Activated naive CD4-positive, alpha-beta T cell treated with anti-CD3 and anti-CD28 coated beads, Interleukin-2, amount 50 U/mL, for 72 hours (primary cell): Measurements from ENCODE around the gene TRIM14. TPM values are rescaled to one million over a fixed set of nuclear protein-coding genes. Genes with fewer than 3 reads are reported as not detected.
"Not testable (repeated sequence)": the region's sequence is repeated elsewhere in the genome, so short reads cannot be mapped to it uniquely, and the experiment has no call there.

Source experiments
- ATAC-seq, 2 donors: fragments of 150-1000 bp; cut with Tn5 transposase; 2 replicates each; pipeline ENCODE4 v1.10.0; 2021; ENCODE audit warnings: mild to moderate bottlenecking in 2 of 2, moderate library complexity in 2 of 2
- DNase-seq, 2 donors: peaks; one replicate each; pipeline ENCODE4 v3.0.0; 2021 to 2022; ENCODE audit warnings: low spot score in 2 of 2
- H3K27ac Mint-ChIP-seq, 2 donors: one replicate each; pipeline ENCODE4 v1.8.0; 2022; ENCODE audit warnings: mild to moderate bottlenecking in 2 of 2, mixed read lengths in 2 of 2
- H3K36me3 Mint-ChIP-seq, 2 donors: one replicate each; pipeline ENCODE4 v1.8.0; 2022; ENCODE audit warnings: mixed read lengths in 2 of 2
- H3K9me3 Mint-ChIP-seq, 2 donors: one replicate each; pipeline ENCODE4 v1.8.0; 2022; ENCODE audit warnings: mixed read lengths in 2 of 2
- total RNA-seq, 2 donors: library from RNA; stranded (reverse); gene quantifications; one replicate each; pipeline ENCODE4 v1.2.3, GENCODE V29; 2022

The TRIM14 gene
- total RNA-seq, 2 donors from 2014 or later, result 37.3 to 59.3 TPM

- DNase-seq (no peak), ATAC-seq (no peak)
- Mint-ChIP-seq H3K36me3 (no peaks in the 10 kb centered on the region), H3K27ac (peak overlapping the region in 1 of 2 donors; percentile 89), H3K9me3 (no peaks in the 10 kb centered on the region)
These were observed 27.3 kb upstream of the TRIM14 start for GRCh38 chr9:98146101-98146991.

- ATAC-seq (no peak), DNase-seq (no peak)
- Mint-ChIP-seq H3K27ac (peak overlapping the region in 1 of 2 donors; percentile 23), H3K36me3 (no peaks in the 10 kb centered on the region), H3K9me3 (no peaks in the 10 kb centered on the region)
These were observed 25.6 kb upstream of the TRIM14 start for GRCh38 chr9:98144631-98145030.

DNA sequence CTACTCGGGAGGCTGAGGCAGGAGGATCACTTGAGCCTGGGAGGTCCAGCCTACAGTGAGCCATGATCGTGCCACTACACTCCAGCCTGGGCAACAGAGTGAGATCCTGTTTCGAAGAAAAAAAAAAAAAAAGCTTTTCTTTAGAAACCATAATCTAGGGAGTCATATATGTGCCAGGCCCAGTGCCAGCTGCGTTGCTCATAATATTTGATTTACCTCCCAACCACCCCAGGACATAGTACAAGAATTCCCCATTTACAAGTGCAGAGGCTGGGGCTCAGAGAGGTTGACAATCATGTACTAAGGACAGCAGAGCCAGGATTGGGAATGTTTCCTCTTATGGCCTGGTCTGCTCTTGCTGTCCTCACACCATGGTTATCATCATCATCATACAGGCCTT, 25.1 kb upstream of the TRIM14 start:
- Mint-ChIP-seq H3K36me3 (no peaks in the 10 kb centered on the region), H3K9me3 (no peaks in the 10 kb centered on the region), H3K27ac (peak overlapping the region; percentile 4 to 39)
- ATAC-seq (no peak), DNase-seq (no peak)

- Mint-ChIP-seq H3K36me3 (no peaks in the 10 kb centered on the region), H3K9me3 (no peaks in the 10 kb centered on the region), H3K27ac (peak overlapping the region in 1 of 2 donors; percentile 39)
- no peak for ATAC-seq
- no peak for DNase-seq
These were observed 24.0 kb upstream of the TRIM14 start for GRCh38 chr9:98142925-98143481.

DNA sequence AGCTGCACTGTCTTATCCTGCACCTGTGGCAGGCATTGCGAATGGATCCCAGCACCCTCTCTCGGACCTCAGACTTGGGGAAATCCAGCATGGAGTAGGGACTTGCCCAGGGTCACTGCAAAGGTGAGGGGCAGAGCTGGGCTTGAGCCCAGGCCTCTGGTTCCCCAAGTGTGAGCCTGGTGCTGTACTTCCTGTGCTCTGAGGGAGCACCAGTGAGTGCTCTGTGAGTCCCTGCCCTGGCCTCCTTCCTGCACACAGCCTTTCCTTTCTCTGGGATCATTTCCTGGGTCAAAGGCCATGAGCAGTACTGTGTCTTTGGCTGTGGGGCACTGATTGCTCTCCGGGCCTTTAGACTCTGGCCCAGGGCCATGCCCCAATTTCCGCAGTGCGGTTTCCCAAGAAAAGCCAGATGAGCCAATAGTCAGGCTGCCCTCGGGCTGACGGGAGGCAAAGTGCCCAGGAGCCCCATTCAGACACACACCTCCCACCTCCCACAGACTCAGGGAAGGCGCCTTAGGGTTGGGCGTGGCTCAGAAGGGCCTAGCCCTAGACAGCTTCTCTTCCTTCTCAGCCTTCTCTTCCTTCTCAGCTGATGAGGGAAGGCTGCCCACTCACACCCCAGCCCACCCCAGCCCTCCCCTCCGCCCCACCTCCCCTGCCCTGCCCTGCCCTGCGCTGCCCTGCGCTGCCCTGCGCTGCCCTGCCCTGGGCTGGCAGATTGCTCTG, 23.3 kb upstream of the TRIM14 start:
- no peaks in the 10 kb centered on the region for H3K36me3 Mint-ChIP-seq
- DNase-seq, result no peak
- no peak for ATAC-seq
- no peaks in the 10 kb centered on the region for H3K9me3 Mint-ChIP-seq
- no peak overlapping the region for H3K27ac Mint-ChIP-seq

GRCh38 chr9:98140503-98140902, 21.5 kb upstream of the TRIM14 start:
- ATAC-seq (no peak), DNase-seq (no peak)
- no peaks in the 10 kb centered on the region for H3K36me3 Mint-ChIP-seq
- H3K27ac Mint-ChIP-seq, result no peak overlapping the region
- no peaks in the 10 kb centered on the region for H3K9me3 Mint-ChIP-seq

- ATAC-seq (no peak), DNase-seq (no peak)
- Mint-ChIP-seq H3K27ac (no peak overlapping the region), H3K36me3 (peaks cover 0 to 4% of the 10 kb centered on the region in 2 donors), H3K9me3 (no peaks in the 10 kb centered on the region)
These were observed 17.5 kb upstream of the TRIM14 start for GRCh38 chr9:98136489-98136888.

GRCh38 chr9:98135938-98136337, 16.9 kb upstream of the TRIM14 start:
- no peak for DNase-seq
- ATAC-seq, result no peak
- Mint-ChIP-seq H3K27ac (peak overlapping the region; percentile 52 to 65), H3K36me3 (peaks cover 0 to 4% of the 10 kb centered on the region in 2 donors), H3K9me3 (no peaks in the 10 kb centered on the region)

- DNase-seq (no peak), ATAC-seq (no peak)
- peaks cover 0 to 4% of the 10 kb centered on the region in 2 donors for H3K36me3 Mint-ChIP-seq
- no peaks in the 10 kb centered on the region for H3K9me3 Mint-ChIP-seq
- peak overlapping the region; percentile 52 to 65 for H3K27ac Mint-ChIP-seq
These were observed 16.5 kb upstream of the TRIM14 start for GRCh38 chr9:98135558-98135934.

DNA sequence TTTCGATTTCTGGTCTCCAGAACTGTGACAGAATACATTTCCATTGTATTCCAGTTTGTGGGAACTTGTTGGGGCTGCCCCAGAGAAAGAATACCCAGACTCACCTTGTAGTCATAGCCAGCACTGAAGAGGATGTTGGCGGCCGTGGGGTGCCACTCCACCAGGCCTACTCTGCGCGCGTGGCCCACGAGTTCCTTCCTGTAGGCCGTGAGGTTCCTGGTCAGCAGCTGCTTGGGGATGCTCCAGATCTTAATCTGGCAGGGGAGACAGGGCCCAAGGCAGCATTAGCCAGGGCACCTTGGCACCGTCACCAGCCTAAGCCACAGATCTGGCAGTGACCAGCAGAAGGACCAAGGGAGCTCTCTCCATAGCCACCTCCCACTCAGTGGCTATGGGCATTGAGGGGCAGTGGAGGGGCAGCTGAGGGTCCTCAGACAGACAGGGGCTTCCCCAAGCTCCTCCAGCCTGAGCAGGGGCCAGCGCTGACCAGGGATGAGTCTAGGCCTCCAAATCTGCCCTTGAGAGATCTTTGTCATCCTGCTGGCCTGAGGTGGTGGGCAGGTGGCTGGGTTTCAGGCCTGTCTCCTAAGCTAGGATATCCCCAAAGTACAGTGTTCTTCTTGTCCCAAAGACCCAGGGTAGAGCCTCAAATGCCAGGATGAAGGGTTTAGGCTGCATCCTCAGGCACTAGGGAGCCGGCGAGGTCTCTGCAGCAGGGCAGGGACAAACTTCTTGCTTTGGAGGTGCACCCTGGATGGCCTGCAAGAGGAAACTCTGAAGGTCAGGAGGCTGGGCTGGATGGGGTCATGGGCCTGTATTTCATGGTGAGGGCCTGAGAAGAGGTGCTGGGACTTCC, 15.9 kb upstream of the TRIM14 start:
- peak overlapping the region in 1 of 2 donors; percentile 52 for H3K27ac Mint-ChIP-seq
- DNase-seq, result no peak

DNA sequence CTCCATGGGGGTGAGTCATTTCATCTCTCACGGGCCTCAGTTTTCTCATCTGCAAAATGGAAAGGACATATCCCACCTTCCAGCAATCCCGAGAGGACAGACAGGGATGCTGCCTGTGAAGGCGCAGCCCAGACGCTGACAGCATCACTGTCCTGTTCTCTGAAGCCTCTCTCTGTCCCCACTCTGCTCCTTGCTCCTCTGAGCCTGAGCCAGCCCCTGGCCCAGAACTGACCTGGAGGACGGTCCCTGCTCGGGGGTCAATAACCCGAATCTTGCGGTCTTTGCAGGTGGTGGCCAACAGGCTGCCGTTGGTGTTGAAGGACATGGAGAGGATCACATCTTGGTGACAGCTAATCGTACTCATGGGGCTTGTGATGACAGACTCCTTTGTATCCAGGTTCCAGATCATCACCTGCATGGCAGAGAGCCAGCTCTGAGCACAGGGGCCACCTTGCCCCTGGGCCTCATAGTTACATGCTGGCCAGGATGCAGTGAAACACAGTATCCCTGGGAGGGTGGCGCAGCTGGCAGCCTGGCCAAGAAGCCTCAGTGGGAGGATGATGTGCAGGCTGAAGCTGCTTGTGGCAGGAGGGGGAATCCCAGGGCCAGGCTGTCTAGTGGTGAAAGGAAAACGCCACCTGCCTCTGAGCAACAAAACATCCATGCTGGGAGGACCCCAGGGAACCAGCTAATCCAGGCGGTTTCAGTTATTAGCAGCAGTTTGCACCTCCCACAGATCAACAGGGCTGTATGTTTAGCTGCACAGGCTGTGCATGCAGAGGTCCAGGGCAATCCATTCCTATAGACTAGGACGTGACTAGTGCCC, 14.0 kb upstream of the TRIM14 start:
- DNase-seq (no peak), ATAC-seq (peak in 1 of 2 donors; percentile 36)
- Mint-ChIP-seq H3K27ac (peak overlapping the region in 1 of 2 donors; percentile 36), H3K36me3 (peaks cover 0 to 4% of the 10 kb centered on the region in 2 donors), H3K9me3 (no peaks in the 10 kb centered on the region)

More for the DNA sequence above, 15.9 kb upstream of the TRIM14 start:
- H3K36me3 Mint-ChIP-seq, result peaks cover 0 to 4% of the 10 kb centered on the region in 2 donors
- no peaks in the 10 kb centered on the region for H3K9me3 Mint-ChIP-seq
- ATAC-seq, result no peak

GRCh38 chr9:98132158-98132557, 13.1 kb upstream of the TRIM14 start:
- Mint-ChIP-seq H3K27ac (peak overlapping the region; percentile 3 to 81), H3K9me3 (no peaks in the 10 kb centered on the region), H3K36me3 (peaks cover 0 to 4% of the 10 kb centered on the region in 2 donors)
- no peak for DNase-seq
- no peak for ATAC-seq

DNA sequence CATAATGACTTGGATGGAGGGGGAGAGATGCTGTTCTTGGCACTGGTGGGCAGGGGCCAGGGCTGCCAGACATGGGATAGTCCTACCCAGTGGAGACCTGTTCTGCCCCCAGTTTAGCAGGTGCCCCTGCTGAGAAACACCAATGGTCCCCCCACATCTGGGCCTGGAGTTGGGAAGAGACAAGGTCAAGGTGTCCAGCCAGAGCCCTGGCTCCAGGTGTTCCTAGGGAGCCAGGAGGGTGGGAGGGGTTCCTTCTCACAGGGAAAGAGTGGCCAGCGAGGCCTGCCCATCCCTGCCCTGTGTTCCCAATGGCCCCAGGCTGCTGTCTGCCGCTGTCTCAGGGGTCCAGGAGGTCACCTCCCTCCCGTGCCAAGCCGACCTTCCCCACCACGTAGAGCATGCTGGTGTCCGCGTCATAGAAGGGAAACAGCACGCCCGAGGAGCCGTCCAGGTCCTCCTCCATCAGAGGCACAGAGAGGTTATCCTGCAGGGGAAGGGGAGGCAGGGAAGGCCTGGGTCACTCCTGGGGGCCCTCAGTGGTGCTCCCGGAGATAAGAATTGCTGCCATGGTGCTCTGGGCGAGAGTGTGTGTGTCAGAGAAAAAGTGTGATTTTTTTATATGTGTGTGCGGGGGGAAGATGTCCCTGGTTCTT, 11.7 kb upstream of the TRIM14 start:
- ATAC-seq (no peak), DNase-seq (no peak)
- no peaks in the 10 kb centered on the region for H3K9me3 Mint-ChIP-seq
- H3K36me3 Mint-ChIP-seq, result peaks cover 0 to 4% of the 10 kb centered on the region in 2 donors
- peak overlapping the region; percentile 56 to 77 for H3K27ac Mint-ChIP-seq

DNA sequence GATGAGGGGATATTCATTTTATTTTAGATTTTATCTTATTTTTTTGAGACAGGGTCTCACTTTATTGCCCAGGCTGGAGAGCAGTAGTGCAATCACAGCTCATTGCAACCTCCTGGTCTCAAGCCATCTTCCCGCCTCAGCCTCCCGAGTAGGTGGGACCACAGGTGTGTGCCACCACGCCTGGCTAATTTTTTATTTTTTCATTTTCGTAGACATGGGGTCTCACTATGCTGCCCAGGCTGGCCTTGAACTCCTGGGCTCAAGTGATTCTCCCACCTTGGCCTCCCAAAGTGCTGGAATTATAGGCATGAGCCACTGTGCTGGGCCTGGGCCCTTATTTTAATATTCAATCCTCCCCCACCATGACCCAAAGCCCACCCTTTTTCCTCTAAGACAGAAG, 11.0 kb upstream of the TRIM14 start:
- H3K27ac Mint-ChIP-seq, result peak overlapping the region in 1 of 2 donors; percentile 77
- DNase-seq, H3K36me3 Mint-ChIP-seq, ATAC-seq, H3K9me3 Mint-ChIP-seq: not testable (repeated sequence)

GRCh38 chr9:98129451-98129881, 10.4 kb upstream of the TRIM14 start:
- DNase-seq, result no peak
- no peak for ATAC-seq
- Mint-ChIP-seq H3K27ac (peak overlapping the region in 1 of 2 donors; percentile 77), H3K9me3 (no peaks in the 10 kb centered on the region), H3K36me3 (peaks cover 0 to 4% of the 10 kb centered on the region in 2 donors)
